ENCODE data around the gene CHRM4.

GRCh38 chr11:46381048-46381818 lies 10.3 kb downstream of the CHRM4 start, which contains the start of gene MDK:
- TF ChIP-seq, protein P1, sequence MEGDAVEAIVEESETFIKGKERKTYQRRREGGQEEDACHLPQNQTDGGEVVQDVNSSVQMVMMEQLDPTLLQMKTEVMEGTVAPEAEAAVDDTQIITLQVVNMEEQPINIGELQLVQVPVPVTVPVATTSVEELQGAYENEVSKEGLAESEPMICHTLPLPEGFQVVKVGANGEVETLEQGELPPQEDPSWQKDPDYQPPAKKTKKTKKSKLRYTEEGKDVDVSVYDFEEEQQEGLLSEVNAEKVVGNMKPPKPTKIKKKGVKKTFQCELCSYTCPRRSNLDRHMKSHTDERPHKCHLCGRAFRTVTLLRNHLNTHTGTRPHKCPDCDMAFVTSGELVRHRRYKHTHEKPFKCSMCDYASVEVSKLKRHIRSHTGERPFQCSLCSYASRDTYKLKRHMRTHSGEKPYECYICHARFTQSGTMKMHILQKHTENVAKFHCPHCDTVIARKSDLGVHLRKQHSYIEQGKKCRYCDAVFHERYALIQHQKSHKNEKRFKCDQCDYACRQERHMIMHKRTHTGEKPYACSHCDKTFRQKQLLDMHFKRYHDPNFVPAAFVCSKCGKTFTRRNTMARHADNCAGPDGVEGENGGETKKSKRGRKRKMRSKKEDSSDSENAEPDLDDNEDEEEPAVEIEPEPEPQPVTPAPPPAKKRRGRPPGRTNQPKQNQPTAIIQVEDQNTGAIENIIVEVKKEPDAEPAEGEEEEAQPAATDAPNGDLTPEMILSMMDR (IDR thresholded peaks at IDR 0.05): no peak
- TF ChIP-seq ZFX (IDR thresholded peaks at IDR 0.05; ENCODE audit: borderline replicate concordance): no peak

Measured in 22Rv1 (cell line).